Chondrocyte (in vitro differentiated cells): ENCODE data around the gene HAPLN2. TPM values are rescaled to one million over a fixed set of nuclear protein-coding genes. Genes with fewer than 3 reads are reported as not detected.
A peak's percentile ranks its signal among the peaks of the same experiment; 100 is the strongest.
"Not testable (repeated sequence)": the region's sequence is repeated elsewhere in the genome, so short reads cannot be mapped to it uniquely, and the experiment has no call there.

Experiments used
- DNase-seq: peaks from one replicate; pipeline ENCODE4 v3.0.0; 2021; ENCODE audit warnings: mixed read lengths, low spot score
- H3K27ac Mint-ChIP-seq: one replicate; pipeline ENCODE4 v1.8.0; 2021; ENCODE audit warnings: mild to moderate bottlenecking, moderate library complexity, mixed read lengths; ENCODE audit not compliant: unreplicated experiment
- H3K27me3 Mint-ChIP-seq: 2 replicates; pipeline ENCODE4 v1.8.0; 2021; ENCODE audit warnings: low read depth, mixed read lengths
- H3K36me3 Mint-ChIP-seq: 2 replicates; pipeline ENCODE4 v1.8.0; 2021; ENCODE audit warnings: low read depth, mixed read lengths
- H3K4me1 Mint-ChIP-seq: 2 replicates; pipeline ENCODE4 v1.8.0; 2021; ENCODE audit warnings: low read depth, mild to moderate bottlenecking, mixed read lengths
- H3K4me3 Mint-ChIP-seq: one replicate; pipeline ENCODE4 v1.8.0; 2021; ENCODE audit warnings: mild to moderate bottlenecking, moderate library complexity, mixed read lengths; ENCODE audit not compliant: unreplicated experiment
- H3K9me3 Mint-ChIP-seq: 2 replicates; pipeline ENCODE4 v1.8.0; 2021; ENCODE audit warnings: low read depth, mixed read lengths
- CTCF ChIP-seq: fragments of 200-600 bp; sonication (generic); IDR thresholded peaks from 2 replicates; pipeline ENCODE4 v1.5.0; 2021; ENCODE audit warnings: antibody characterized with exemption, mild to moderate bottlenecking, moderate library complexity
- total RNA-seq: library from RNA; stranded (reverse); gene quantifications from 3 replicates; pipeline ENCODE4 v1.2.1, GENCODE V29; 2021

HAPLN2 gene
- total RNA-seq, 1 donor from 2014 or later, result not detected

- H3K27me3 Mint-ChIP-seq, result peaks cover 12% of the 10 kb centered on the region
- no peaks in the 10 kb centered on the region for H3K36me3 Mint-ChIP-seq
- H3K9me3 Mint-ChIP-seq, result no peaks in the 10 kb centered on the region
- peaks cover 2% of the 10 kb centered on the region for H3K4me1 Mint-ChIP-seq
- H3K4me3 Mint-ChIP-seq, result no peak overlapping the region
- TF ChIP-seq CTCF, result peak; percentile 80
- DNase-seq, result no peak
- no peak overlapping the region for H3K27ac Mint-ChIP-seq
These were observed 10.2 kb upstream of the HAPLN2 start for GRCh38 chr1:156608981-156609380.

- not testable (repeated sequence) for H3K4me3 Mint-ChIP-seq, H3K9me3 Mint-ChIP-seq, H3K27ac Mint-ChIP-seq, DNase-seq, H3K36me3 Mint-ChIP-seq, H3K4me1 Mint-ChIP-seq
- peaks cover 12% of the 10 kb centered on the region for H3K27me3 Mint-ChIP-seq
These were observed 9.1 kb upstream of the HAPLN2 start for GRCh38 chr1:156610072-156610471.

GRCh38 chr1:156612666-156613065 is 6.5 kb upstream of the HAPLN2 start:
- H3K36me3 Mint-ChIP-seq, result no peaks in the 10 kb centered on the region
- H3K4me1 Mint-ChIP-seq, result peaks cover 21% of the 10 kb centered on the region
- no peak for TF ChIP-seq CTCF
- no peak for DNase-seq
- H3K4me3 Mint-ChIP-seq, result no peak overlapping the region
- H3K9me3 Mint-ChIP-seq, result no peaks in the 10 kb centered on the region
- peaks cover 12% of the 10 kb centered on the region for H3K27me3 Mint-ChIP-seq
- no peak overlapping the region for H3K27ac Mint-ChIP-seq

GRCh38 chr1:156615946-156616345 is 3.3 kb upstream of the HAPLN2 start:
- no peak overlapping the region for H3K4me3 Mint-ChIP-seq

GRCh38 chr1:156616463-156616862 is 2.8 kb upstream of the HAPLN2 start:
- H3K27me3 Mint-ChIP-seq, result peaks cover 32% of the 10 kb centered on the region
- H3K9me3 Mint-ChIP-seq, result no peaks in the 10 kb centered on the region
- H3K36me3 Mint-ChIP-seq, result no peaks in the 10 kb centered on the region
- H3K4me1 Mint-ChIP-seq, result peaks cover 24% of the 10 kb centered on the region
- H3K27ac Mint-ChIP-seq, result peak overlapping the region; percentile 63
- TF ChIP-seq CTCF, result peak; percentile 47
- peak overlapping the region; percentile 46 for H3K4me3 Mint-ChIP-seq
- no peak for DNase-seq

More at GRCh38 chr1:156615946-156616345, 3.3 kb upstream of the HAPLN2 start:
- no peak for TF ChIP-seq CTCF
- no peaks in the 10 kb centered on the region for H3K9me3 Mint-ChIP-seq
- H3K36me3 Mint-ChIP-seq, result no peaks in the 10 kb centered on the region
- no peak overlapping the region for H3K27ac Mint-ChIP-seq
- H3K27me3 Mint-ChIP-seq, result peaks cover 33% of the 10 kb centered on the region
- no peak for DNase-seq
- H3K4me1 Mint-ChIP-seq, result peaks cover 24% of the 10 kb centered on the region

GRCh38 chr1:156619582-156619955 is 354 bp downstream of the HAPLN2 start:
- TF ChIP-seq CTCF, result peak; percentile 5
- no peak for DNase-seq
- Mint-ChIP-seq H3K9me3 (no peaks in the 10 kb centered on the region), H3K27ac (no peak overlapping the region), H3K4me3 (no peak overlapping the region), H3K4me1 (peaks cover 27% of the 10 kb centered on the region), H3K27me3 (peaks cover 40% of the 10 kb centered on the region), H3K36me3 (no peaks in the 10 kb centered on the region)
